NB4 (cell line): Measurements from ENCODE around the gene CPA1.

Experiments
- DNase-seq: peaks from one replicate; pipeline ENCODE4 v3.0.0; 2010; ENCODE audit warnings: low read depth
- H3K4me3 ChIP-seq: one replicate; pipeline ENCODE4 v1.5.1; 2011; ENCODE audit warnings: mild to moderate bottlenecking, low read depth, low read length, moderate library complexity
- CTCF ChIP-seq: IDR thresholded peaks from one replicate; pipeline ENCODE4 v1.5.1; 2012; ENCODE audit warnings: low read depth, low read length
- MYC ChIP-seq: IDR thresholded peaks from 2 replicates; pipeline ENCODE4 v1.6.1; 2011; ENCODE audit warnings: low read depth, low read length
- POLR2A ChIP-seq: IDR thresholded peaks from 2 replicates; pipeline ENCODE4 v1.6.1; 2011; ENCODE audit warnings: mild to moderate bottlenecking; ENCODE audit not compliant: insufficient read length; ENCODE audit errors: extremely low read depth
- TF ChIP-seq, protein P1 (sequence below): IDR thresholded peaks from 2 replicates; pipeline ENCODE4 v1.6.1; 2011; ENCODE audit warnings: low read depth, low read length

Gene CPA1

DNA sequence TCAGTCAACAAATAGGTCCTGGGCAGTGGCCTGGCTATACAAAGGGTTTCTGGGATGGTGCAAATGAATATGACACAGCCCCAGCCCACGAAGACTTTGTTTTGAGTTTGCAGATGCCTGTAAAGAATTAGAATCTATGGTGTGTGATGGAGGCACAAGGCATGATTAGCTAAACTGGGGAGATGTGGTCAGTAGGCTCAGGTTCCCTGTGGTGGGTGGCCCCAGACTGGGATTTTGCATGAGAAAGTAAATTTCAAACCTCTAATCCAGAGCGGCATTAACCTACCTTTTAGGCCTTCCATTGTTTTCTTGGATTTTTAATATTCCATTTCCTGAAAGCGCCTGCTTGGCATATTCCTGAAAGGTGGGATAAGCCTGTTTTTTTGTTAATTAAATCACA is 42.1 kb upstream of the CPA1 start:
- TF ChIP-seq CTCF (no peak), POLR2A (no peak), MYC (no peak)
- TF ChIP-seq, protein P1, sequence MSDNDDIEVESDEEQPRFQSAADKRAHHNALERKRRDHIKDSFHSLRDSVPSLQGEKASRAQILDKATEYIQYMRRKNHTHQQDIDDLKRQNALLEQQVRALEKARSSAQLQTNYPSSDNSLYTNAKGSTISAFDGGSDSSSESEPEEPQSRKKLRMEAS: no peak
- no peak for DNase-seq
- no peak overlapping the region for H3K4me3 ChIP-seq

- DNase-seq: no peak
- H3K4me3 ChIP-seq: no peak overlapping the region
- TF ChIP-seq, protein P1: no peak
- TF ChIP-seq MYC: no peak
- TF ChIP-seq POLR2A: no peak
- TF ChIP-seq CTCF: no peak
Measured at GRCh38 chr7:130341882-130342281, 38.4 kb upstream of the CPA1 start.

GRCh38 chr7:130342701-130343380 is 37.5 kb upstream of the CPA1 start:
- DNase-seq: no peak
- TF ChIP-seq POLR2A: no peak
- TF ChIP-seq MYC: no peak
- TF ChIP-seq, protein P1: no peak
- TF ChIP-seq CTCF: no peak
- H3K4me3 ChIP-seq: no peak overlapping the region

DNA sequence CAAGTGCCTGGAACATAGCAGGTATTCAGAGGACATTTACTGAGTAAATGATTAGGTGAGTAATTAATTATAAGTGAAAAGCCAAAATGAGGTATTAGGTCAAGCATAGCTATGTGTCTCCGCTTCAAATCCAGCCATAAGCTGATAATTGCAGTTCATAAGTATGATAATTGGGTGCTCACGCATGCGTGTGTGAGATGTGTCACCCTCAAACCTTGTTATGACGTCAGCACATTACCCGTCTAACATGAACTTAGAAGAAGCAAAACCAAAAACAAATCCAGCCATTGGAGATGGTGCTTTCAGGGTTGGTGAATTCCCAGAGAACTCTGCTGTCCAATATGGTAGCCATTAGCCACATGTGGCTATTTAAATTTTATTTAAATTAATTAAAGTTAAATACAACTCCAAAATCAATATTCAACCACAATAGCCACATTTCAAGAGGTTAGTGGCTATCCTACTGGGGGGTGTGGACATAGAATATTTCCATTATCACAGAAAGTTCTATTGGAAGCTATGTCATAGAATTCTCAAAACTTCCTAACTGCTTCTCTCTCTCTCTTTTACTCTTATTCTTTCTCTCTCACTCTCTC is 35.9 kb upstream of the CPA1 start, which contains the start of gene CPA5:
CPA5 (plus strand) TSS at position 546 of the 596 bp plus-strand sequence. CDS start 1,670 bp downstream, outside the sequence.
- DNase-seq: no peak
- H3K4me3 ChIP-seq: no peak within 1 kb of the TSS
- no peak for TF ChIP-seq MYC
- TF ChIP-seq CTCF: no peak
- TF ChIP-seq, protein P1: no peak
- TF ChIP-seq POLR2A: no peak

DNA sequence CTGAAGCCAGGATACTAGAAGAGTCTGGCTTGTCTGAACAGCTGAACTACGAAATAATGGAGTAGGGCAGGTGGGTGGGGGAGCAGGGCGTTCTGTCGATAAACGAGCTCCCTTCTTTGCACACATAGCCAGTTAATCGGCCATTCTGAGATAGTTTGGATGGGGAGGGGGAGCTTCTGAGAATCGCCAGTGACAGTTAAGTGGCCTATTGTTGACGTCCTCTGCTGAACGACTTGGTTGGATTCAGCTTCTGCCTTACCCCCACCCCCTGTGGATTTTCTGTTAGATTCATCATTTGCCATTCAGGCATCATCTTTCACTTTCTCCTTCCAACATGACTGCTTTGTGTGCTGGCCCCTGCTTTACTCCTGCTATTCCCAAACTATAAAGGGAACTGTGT is 35.2 kb upstream of the CPA1 start:
- TF ChIP-seq, protein P1: no peak
- TF ChIP-seq CTCF: no peak
- TF ChIP-seq MYC: no peak
- no peak for TF ChIP-seq POLR2A
- no peak for DNase-seq
- H3K4me3 ChIP-seq: no peak overlapping the region
